ENCODE measurements around the gene TXLNG. TPM values are rescaled to one million over a fixed set of nuclear protein-coding genes. Genes with fewer than 3 reads are reported as not detected.

The TXLNG gene
- total and polyA plus RNA-seq, 2 of the 4 experiments (the other 2 are of a cell fraction) = 7.0 to 9.7 TPM

- BruUV-seq (replicated peaks) = no TSS peak
- peak; percentile 25 for DNase-seq
- no peak overlapping the region for H3K18ac ChIP-seq (ENCODE audit: low read depth, low read length)
- H2BK15ac ChIP-seq (ENCODE audit: low read depth, low read length) = no peak overlapping the region
- intact Hi-C loops (cut with micrococcal nuclease) = no loop called here
- H3K9me3 ChIP-seq (ENCODE audit: control insufficient read depth, insufficient read depth, low read length) = no peaks in the 10 kb centered on the region
- dilution Hi-C loops (cut with HindIII; ENCODE audit: low sequenced_read_pairs, unreplicated experiment) = no loop called here
- H2AK9ac ChIP-seq (replicated peaks; ENCODE audit: low read depth, low read length, poor library complexity) = no peak overlapping the region
- ATAC-seq (ENCODE audit: low read depth) = peak; percentile 48; the same call in 1 of the 2 replicates
- H4K91ac ChIP-seq (ENCODE audit: insufficient read depth, low read depth, low read length) = no peak overlapping the region
- CTCF ChIA-PET = interaction anchor here (0.5 to 4.3 kb wide), 9 partner anchors 10 to 914 kb away, joined by 3 to 25 read pairs (median 4); no protein-coding TSS in a partner anchor
- no peaks in the 10 kb centered on the region for H4K20me1 ChIP-seq (ENCODE audit: insufficient read depth, low read length)
- no peak overlapping the region for H3K9ac ChIP-seq (ENCODE audit: low read depth, low read length)
- H3K56ac ChIP-seq (ENCODE audit: extremely low read depth, insufficient read depth, low read length) = no peak overlapping the region
- in situ Hi-C loops (cut with MboI; ENCODE audit: low sequenced_read_pairs) = no loop called here
- peak overlapping the region; percentile 72 for H2AFZ ChIP-seq (replicated peaks; ENCODE audit: low read length, poor library complexity)
- no peak overlapping the region for H4K5ac ChIP-seq (ENCODE audit: low read depth, low read length)
- no peak overlapping the region for H2AK5ac ChIP-seq (ENCODE audit: low read depth, low read length)
- TF ChIP-seq CHD1 (IDR thresholded peaks at IDR 0.05; ENCODE audit: low read depth, low read length) (no peak), SMC3 (IDR thresholded peaks at IDR 0.05; ENCODE audit: low read depth, low read length) (no peak), POLR2A (IDR thresholded peaks at IDR 0.05; ENCODE audit: low read depth, low read length) (no peak), MAFK (IDR thresholded peaks at IDR 0.05; ENCODE audit: low read depth, low read length) (no peak), MAZ (IDR thresholded peaks at IDR 0.05; ENCODE audit: borderline replicate concordance, low read depth, low read length) (no peak), ELK1 (IDR thresholded peaks at IDR 0.05; ENCODE audit: borderline replicate concordance, low read depth, low read length) (no peak), RFX5 (IDR thresholded peaks at IDR 0.05; ENCODE audit: low read depth, low read length) (no peak), RAD21 (IDR thresholded peaks at IDR 0.05; ENCODE audit: low read length) (no peak), CEBPB (IDR thresholded peaks at IDR 0.05; ENCODE audit: low read depth, low read length) (no peak), RCOR1 (IDR thresholded peaks at IDR 0.05; ENCODE audit: insufficient replicate concordance, low read length) (no peak), BHLHE40 (IDR thresholded peaks at IDR 0.05; ENCODE audit: low read depth, low read length) (peak; percentile 28; the same call in 1 of the 2 replicates), MXI1 (IDR thresholded peaks at IDR 0.05; ENCODE audit: borderline replicate concordance, low read depth, low read length) (0 out of 2 replicates have a peak, but pooled peaks have one; percentile 6)
- H3K27ac ChIP-seq (ENCODE audit: insufficient read depth, low read length) = no peak overlapping the region
- no peaks in the 10 kb centered on the region for H3K79me1 ChIP-seq (ENCODE audit: low read depth in 1 of 2, low read length in 2 of 2)
- no peak overlapping the region for H3K4me3 ChIP-seq (ENCODE audit: insufficient read depth, low read depth, low read length)
- H2BK120ac ChIP-seq (ENCODE audit: low read depth, low read length) = no peak overlapping the region
- 0 out of 2 replicates have a peak, but pooled peaks cover 2% of the 10 kb centered on the region for H3K4me1 ChIP-seq (ENCODE audit: control insufficient read depth, insufficient read depth, low read length)
- H3K4ac ChIP-seq (ENCODE audit: low read depth, low read length) = no peak overlapping the region
- H3K9me1 ChIP-seq (ENCODE audit: insufficient read depth, low read length) = no peaks in the 10 kb centered on the region
- peaks cover 14% of the 10 kb centered on the region for H3K27me3 ChIP-seq (ENCODE audit: control insufficient read depth, insufficient read depth, low read length)
- H2BK5ac ChIP-seq (ENCODE audit: low read depth, low read length, poor library complexity, severe bottlenecking) = no peak overlapping the region
- POLR2A ChIA-PET (ENCODE audit: unreplicated experiment) = no interaction called here
- WGBS, 2 experiments (ENCODE audit: extremely low coverage in 2 of 2, insufficient read length in 1 of 2) = 39% methylated on average over 3 of the region's 7 CpGs; no CpG with 5 or more reads in 1 of the 2 experiments
- H3K23ac ChIP-seq (ENCODE audit: low read depth, low read length) = no peak overlapping the region
- no peak overlapping the region; a peak in 1 of 4 replicates for H4K8ac ChIP-seq (ENCODE audit: low read depth in 2 of 2, low read length in 2 of 2)
- no peak overlapping the region for H2BK20ac ChIP-seq (ENCODE audit: low read depth, low read length)
- H3K4me2 ChIP-seq (ENCODE audit: low read depth, low read length) = peak overlapping the region; percentile 19
- no peaks in the 10 kb centered on the region for H3K36me3 ChIP-seq (ENCODE audit: control insufficient read depth, insufficient read depth, low read length)
- no peak overlapping the region for H3K14ac ChIP-seq (replicated peaks; ENCODE audit: low read depth, low read length)
These were observed 95.9 kb downstream of the TXLNG start for GRCh38 chrX:16882169-16882568.

Measured in IMR-90 (cell line).